GM12891 (cell line): ENCODE data around the gene PURB.

Experiments
- PAX5 ChIP-seq: IDR thresholded peaks from 2 replicates; pipeline ENCODE4 v1.6.1; 2011; ENCODE audit warnings: low read length, moderate library complexity, mild to moderate bottlenecking; ENCODE audit not compliant: insufficient read depth, severe bottlenecking
- POLR2A ChIP-seq: IDR thresholded peaks from 2 replicates; pipeline ENCODE4 v1.6.1; 2011; ENCODE audit warnings: low read depth, low read length, control low read depth
- POLR2AphosphoS5 ChIP-seq: IDR thresholded peaks from 2 replicates; pipeline ENCODE4 v1.6.1; 2011; ENCODE audit warnings: low read depth, low read length, control low read depth
- TAF1 ChIP-seq: IDR thresholded peaks from 2 replicates; pipeline ENCODE4 v1.6.1; 2011; ENCODE audit warnings: low read depth, low read length, control low read depth

DNA sequence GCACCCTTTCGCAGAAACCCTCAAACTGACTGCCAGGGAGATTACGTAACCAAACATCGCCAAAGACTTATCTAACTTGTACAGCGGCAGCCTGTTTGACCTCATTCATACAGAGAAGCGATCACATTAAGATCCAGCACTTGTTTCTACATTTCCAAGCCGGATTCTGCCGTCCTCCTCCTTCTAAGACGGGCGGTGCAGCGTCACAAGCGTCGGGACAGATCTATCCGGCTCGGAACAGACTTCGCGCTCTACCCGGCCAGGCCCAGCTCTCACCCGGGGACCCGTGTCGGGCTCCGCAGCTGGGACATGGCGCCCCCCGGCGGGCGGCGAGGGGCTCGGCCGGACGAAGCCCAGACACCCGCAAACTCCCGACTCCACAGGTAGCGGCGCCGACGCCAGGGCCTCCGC is 37.8 kb downstream of the PURB start:
- TF ChIP-seq POLR2AphosphoS5 = peak; percentile 49; the same call in 1 of the 2 replicates
- no peak for TF ChIP-seq PAX5
- TF ChIP-seq POLR2A = peak; percentile 52
- peak; percentile 21; the same call in 1 of the 2 replicates for TF ChIP-seq TAF1
